IPS DF 6.9 (cell line): ENCODE results near the gene CYP1A2.
"Not testable (repeated sequence)": the region's sequence is repeated elsewhere in the genome, so short reads cannot be mapped to it uniquely, and the experiment has no call there.

Experiments used
- DNase-seq: peaks from one replicate; pipeline ENCODE4 v3.0.0-alpha.2; 2013; ENCODE audit warnings: low read depth, low spot score
- H3K27ac ChIP-seq: one replicate; pipeline ENCODE4 v1.5.1; 2013; ENCODE audit warnings: low read length, control low read depth
- H3K27me3 ChIP-seq: 2 replicates; pipeline ENCODE4 v1.6.1; 2013; ENCODE audit warnings: mild to moderate bottlenecking, low read length; ENCODE audit not compliant: control insufficient read depth, insufficient read depth
- H3K36me3 ChIP-seq: 2 replicates; pipeline ENCODE4 v1.6.1; 2013; ENCODE audit warnings: low read length; ENCODE audit not compliant: control insufficient read depth, insufficient read depth
- H3K4me1 ChIP-seq: 2 replicates; pipeline ENCODE4 v1.6.1; 2013; ENCODE audit warnings: low read length; ENCODE audit not compliant: control insufficient read depth, insufficient read depth
- H3K4me3 ChIP-seq: 2 replicates; pipeline ENCODE4 v1.5.1; 2013; ENCODE audit warnings: mild to moderate bottlenecking, low read length
- H3K9me3 ChIP-seq: 2 replicates; pipeline ENCODE4 v1.6.1; 2013; ENCODE audit warnings: low read length, inconsistent platforms; ENCODE audit not compliant: control insufficient read depth, insufficient read depth
- WGBS: extraction: QIAGEN DNeasy Blood & Tissue Kit; methylation state at CpG from one replicate; pipeline ENCODE4 v1.1.7; 2013; ENCODE audit warnings: mixed read lengths, missing lambda C conversion rate; ENCODE audit not compliant: insufficient read length, insufficient coverage; 5-methylcytosine and 5-hydroxymethylcytosine counted together

CYP1A2 gene

GRCh38 chr15:74724570-74725224, 23.9 kb upstream of the CYP1A2 start:
- Histone ChIP-seq H3K4me1 (peaks cover 5% of the 10 kb centered on the region; the same call in 1 of the 2 replicates), H3K36me3 (no peaks in the 10 kb centered on the region; the same call in 1 of the 2 replicates), H3K9me3 (no peaks in the 10 kb centered on the region), H3K27me3 (peaks cover 7% of the 10 kb centered on the region), H3K4me3 (no peak overlapping the region), H3K27ac (no peak overlapping the region)
- no peak for DNase-seq

- peaks cover 5% of the 10 kb centered on the region; the same call in 1 of the 2 replicates for H3K4me1 ChIP-seq
- peaks cover 7% of the 10 kb centered on the region for H3K27me3 ChIP-seq
- H3K27ac ChIP-seq = no peak within 1 kb of the TSS
- no CpG with 5 or more reads among the region's 10 CpGs for WGBS
- no peaks in the 10 kb centered on the region; the same call in 1 of the 2 replicates for H3K36me3 ChIP-seq
- H3K9me3 ChIP-seq = no peaks in the 10 kb centered on the region
- H3K4me3 ChIP-seq = peak within 1 kb of the TSS; percentile 37; the same call in 1 of the 2 replicates
- no peak for DNase-seq
Observed at GRCh38 chr15:74725225-74725774, 23.3 kb upstream of the CYP1A2 start, which contains the start of gene CYP1A1. Gene CYP1A1 (minus strand): TSS chr15:74725528. CDS start chr15:74723097, 2,431 bp downstream.

- Histone ChIP-seq H3K27me3 (peaks cover 7% of the 10 kb centered on the region), H3K36me3 (no peaks in the 10 kb centered on the region; the same call in 1 of the 2 replicates), H3K27ac (no peak overlapping the region), H3K4me3 (peak overlapping the region; percentile 37; the same call in 1 of the 2 replicates), H3K9me3 (no peaks in the 10 kb centered on the region), H3K4me1 (peaks cover 5% of the 10 kb centered on the region; the same call in 1 of the 2 replicates)
- WGBS = no CpG with 5 or more reads among the region's 86 CpGs
- no peak for DNase-seq
Observed at GRCh38 chr15:74725845-74726773, 22.5 kb upstream of the CYP1A2 start.

GRCh38 chr15:74726774-74727164, 21.9 kb upstream of the CYP1A2 start:
- Histone ChIP-seq H3K4me3 (peak overlapping the region; percentile 37; the same call in 1 of the 2 replicates), H3K4me1 (peaks cover 5% of the 10 kb centered on the region; the same call in 1 of the 2 replicates), H3K36me3 (no peaks in the 10 kb centered on the region; the same call in 1 of the 2 replicates), H3K9me3 (no peaks in the 10 kb centered on the region), H3K27me3 (peaks cover 7% of the 10 kb centered on the region), H3K27ac (no peak overlapping the region)
- DNase-seq = no peak
- no CpG with 5 or more reads among the region's 24 CpGs for WGBS

GRCh38 chr15:74727727-74728126, 20.9 kb upstream of the CYP1A2 start:
- no peaks in the 10 kb centered on the region for H3K9me3 ChIP-seq
- no CpG with 5 or more reads among the region's 7 CpGs for WGBS
- H3K4me3 ChIP-seq = no peak overlapping the region
- H3K27me3 ChIP-seq = peaks cover 7% of the 10 kb centered on the region
- no peak overlapping the region for H3K27ac ChIP-seq
- no peaks in the 10 kb centered on the region; the same call in 1 of the 2 replicates for H3K36me3 ChIP-seq
- DNase-seq = no peak
- peaks cover 5% of the 10 kb centered on the region; the same call in 1 of the 2 replicates for H3K4me1 ChIP-seq

- H3K27me3 ChIP-seq, H3K36me3 ChIP-seq, H3K4me1 ChIP-seq, DNase-seq, H3K27ac ChIP-seq, H3K4me3 ChIP-seq, H3K9me3 ChIP-seq: not testable (repeated sequence)
- WGBS = no CpG with 5 or more reads among the region's 30 CpGs
Observed at GRCh38 chr15:74728699-74729098, 19.9 kb upstream of the CYP1A2 start.

GRCh38 chr15:74729372-74729771, 19.3 kb upstream of the CYP1A2 start:
- H3K9me3 ChIP-seq, H3K27me3 ChIP-seq, H3K4me1 ChIP-seq, H3K4me3 ChIP-seq, H3K36me3 ChIP-seq, DNase-seq, H3K27ac ChIP-seq: not testable (repeated sequence)
- WGBS = no CpG with 5 or more reads among the region's 6 CpGs

- Histone ChIP-seq H3K27ac (no peak overlapping the region), H3K4me1 (peaks cover 3% of the 10 kb centered on the region; the same call in 1 of the 2 replicates), H3K4me3 (no peak overlapping the region), H3K27me3 (peaks cover 7% of the 10 kb centered on the region), H3K9me3 (no peaks in the 10 kb centered on the region), H3K36me3 (no peaks in the 10 kb centered on the region; the same call in 1 of the 2 replicates)
- DNase-seq = no peak
- no CpG with 5 or more reads among the region's 7 CpGs for WGBS
Observed at GRCh38 chr15:74730619-74731316, 17.9 kb upstream of the CYP1A2 start.

GRCh38 chr15:74732846-74733245, 15.8 kb upstream of the CYP1A2 start:
- Histone ChIP-seq H3K9me3 (no peaks in the 10 kb centered on the region), H3K4me1 (no peaks in the 10 kb centered on the region), H3K4me3 (no peak overlapping the region), H3K27me3 (no peaks in the 10 kb centered on the region), H3K27ac (no peak overlapping the region), H3K36me3 (no peaks in the 10 kb centered on the region)
- DNase-seq = no peak
- WGBS = no CpG with 5 or more reads among the region's 5 CpGs

- no peaks in the 10 kb centered on the region for H3K9me3 ChIP-seq
- DNase-seq = no peak
- no peak overlapping the region for H3K4me3 ChIP-seq
- H3K4me1 ChIP-seq = no peaks in the 10 kb centered on the region
- no CpG with 5 or more reads among the region's 3 CpGs for WGBS
- H3K27ac ChIP-seq = no peak overlapping the region
- no peaks in the 10 kb centered on the region for H3K27me3 ChIP-seq
- H3K36me3 ChIP-seq = no peaks in the 10 kb centered on the region
Observed at GRCh38 chr15:74733269-74733668, 15.4 kb upstream of the CYP1A2 start.
